ENCODE measurements around the gene RASGEF1C.

Gene RASGEF1C

GRCh38 chr5:180209137-180209581, at the start of gene RASGEF1C:
Gene RASGEF1C, minus strand, starts transcription at chr5:180209211. Its CDS starts 71,159 bp downstream, at chr5:180138052.
- peak; percentile 54 for TF ChIP-seq CTCF (IDR thresholded peaks at IDR 0.05; ENCODE audit: borderline replicate concordance, insufficient read depth, low read depth, low read length)
- H3K4me3 ChIP-seq (ENCODE audit: low read depth, low read length), result no peak within 1 kb of the TSS

GRCh38 chr5:180253036-180253824, 44.2 kb upstream of the RASGEF1C start:
- TF ChIP-seq CTCF (IDR thresholded peaks at IDR 0.05; ENCODE audit: borderline replicate concordance, insufficient read depth, low read depth, low read length), result no peak
- H3K4me3 ChIP-seq (ENCODE audit: low read depth, low read length), result no peak overlapping the region

GRCh38 chr5:180251887-180252286, 42.9 kb upstream of the RASGEF1C start:
- no peak for TF ChIP-seq CTCF (IDR thresholded peaks at IDR 0.05; ENCODE audit: borderline replicate concordance, insufficient read depth, low read depth, low read length)
- H3K4me3 ChIP-seq (ENCODE audit: low read depth, low read length), result no peak overlapping the region

- TF ChIP-seq CTCF (IDR thresholded peaks at IDR 0.05; ENCODE audit: borderline replicate concordance, insufficient read depth, low read depth, low read length), result no peak
- H3K4me3 ChIP-seq (ENCODE audit: low read depth, low read length), result no peak overlapping the region
Observed at GRCh38 chr5:180251141-180251540, 42.1 kb upstream of the RASGEF1C start.

GRCh38 chr5:180250329-180250728, 41.3 kb upstream of the RASGEF1C start:
- H3K4me3 ChIP-seq (ENCODE audit: low read depth, low read length), result no peak overlapping the region
- TF ChIP-seq CTCF (IDR thresholded peaks at IDR 0.05; ENCODE audit: borderline replicate concordance, insufficient read depth, low read depth, low read length), result no peak

- no peak for TF ChIP-seq CTCF (IDR thresholded peaks at IDR 0.05; ENCODE audit: borderline replicate concordance, insufficient read depth, low read depth, low read length)
- no peak overlapping the region for H3K4me3 ChIP-seq (ENCODE audit: low read depth, low read length)
Observed at GRCh38 chr5:180241600-180241999, 32.6 kb upstream of the RASGEF1C start.

GRCh38 chr5:180238631-180239030, 29.6 kb upstream of the RASGEF1C start:
- H3K4me3 ChIP-seq (ENCODE audit: low read depth, low read length), result no peak overlapping the region
- TF ChIP-seq CTCF (IDR thresholded peaks at IDR 0.05; ENCODE audit: borderline replicate concordance, insufficient read depth, low read depth, low read length), result no peak
